IMR-90 (cell line): ENCODE results near the gene EHD4.

Source experiments
- CEBPB ChIP-seq: IDR thresholded peaks from 2 replicates; pipeline ENCODE4 v1.6.1; 2012; ENCODE audit warnings: low read depth, low read length, improper control_type of control experiment
- CHD1 ChIP-seq: IDR thresholded peaks from 2 replicates; pipeline ENCODE4 v1.6.1; 2012; ENCODE audit warnings: low read depth, low read length, improper control_type of control experiment
- CTCF ChIP-seq: conservative IDR thresholded peaks from 2 replicates; pipeline ENCODE4 v1.5.1; 2012; ENCODE audit warnings: mild to moderate bottlenecking, low read depth, low read length, improper control_type of control experiment
- ELK1 ChIP-seq: fragments of 150-350 bp; IDR thresholded peaks from 2 replicates; pipeline ENCODE4 v1.6.1; 2016; ENCODE audit warnings: low read depth, mild to moderate bottlenecking, low read length, moderate library complexity, borderline replicate concordance
- FOS ChIP-seq: fragments of 150-350 bp; IDR thresholded peaks from 2 replicates; pipeline ENCODE4 v1.6.1; 2016; ENCODE audit warnings: low read depth, low read length
- MAZ ChIP-seq: IDR thresholded peaks from 2 replicates; pipeline ENCODE4 v1.6.1; 2012; ENCODE audit warnings: low read depth, mild to moderate bottlenecking, low read length, improper control_type of control experiment, moderate library complexity, borderline replicate concordance
- MXI1 ChIP-seq: IDR thresholded peaks from 2 replicates; pipeline ENCODE4 v1.6.1; 2012; ENCODE audit warnings: low read depth, mild to moderate bottlenecking, low read length, moderate library complexity, borderline replicate concordance
- NFE2L2 ChIP-seq: fragments of 150-350 bp; IDR thresholded peaks from 2 replicates; pipeline ENCODE4 v1.6.1; 2016; ENCODE audit warnings: low read depth, mild to moderate bottlenecking, low read length
- POLR2A ChIP-seq: IDR thresholded peaks from 2 replicates; pipeline ENCODE4 v1.6.1; 2012; ENCODE audit warnings: mild to moderate bottlenecking, low read depth, low read length
- RAD21 ChIP-seq: IDR thresholded peaks from 2 replicates; pipeline ENCODE4 v1.6.1; 2012; ENCODE audit warnings: low read length, improper control_type of control experiment
- TF ChIP-seq, protein P1 (sequence below): fragments of 150-350 bp; IDR thresholded peaks from 2 replicates; pipeline ENCODE4 v1.6.1; 2017; ENCODE audit warnings: mild to moderate bottlenecking, antibody characterized with exemption, low read length, low read depth

- TF ChIP-seq CTCF (no peak), MAZ (no peak), POLR2A (no peak), RAD21 (no peak), ELK1 (no peak), CHD1 (no peak), MXI1 (no peak), CEBPB (no peak), FOS (no peak), NFE2L2 (no peak)
- TF ChIP-seq, protein P1, sequence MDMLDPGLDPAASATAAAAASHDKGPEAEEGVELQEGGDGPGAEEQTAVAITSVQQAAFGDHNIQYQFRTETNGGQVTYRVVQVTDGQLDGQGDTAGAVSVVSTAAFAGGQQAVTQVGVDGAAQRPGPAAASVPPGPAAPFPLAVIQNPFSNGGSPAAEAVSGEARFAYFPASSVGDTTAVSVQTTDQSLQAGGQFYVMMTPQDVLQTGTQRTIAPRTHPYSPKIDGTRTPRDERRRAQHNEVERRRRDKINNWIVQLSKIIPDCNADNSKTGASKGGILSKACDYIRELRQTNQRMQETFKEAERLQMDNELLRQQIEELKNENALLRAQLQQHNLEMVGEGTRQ: no peak
Observed at GRCh38 chr15:41877631-41878354, 94.6 kb downstream of the EHD4 start.
